Naive B cell (primary cell): Measurements from ENCODE around the gene GNB5. TPM values are rescaled to one million over a fixed set of nuclear protein-coding genes. Genes with fewer than 3 reads are reported as not detected.
"Not testable (repeated sequence)": the region's sequence is repeated elsewhere in the genome, so short reads cannot be mapped to it uniquely, and the experiment has no call there.

ENCODE experiments used
- ATAC-seq, 2 donors: fragments of 150-1000 bp; cut with Tn5 transposase; 2 replicates each; pipeline ENCODE4 v1.10.0; 2021; ENCODE audit warnings: low read depth in 2 of 2, mild to moderate bottlenecking in 2 of 2, moderate library complexity in 2 of 2
- DNase-seq: peaks from one replicate; pipeline ENCODE4 v3.0.0; 2022
- H3K27ac Mint-ChIP-seq, 6 donors: one replicate each; pipeline ENCODE4 v1.8.0; 2020 to 2022; ENCODE audit warnings: mild to moderate bottlenecking in 6 of 6, mixed read lengths in 6 of 6, moderate library complexity in 5 of 6, inconsistent platforms in 2 of 6
- H3K27me3 Mint-ChIP-seq, 3 donors: one replicate each; pipeline ENCODE4 v1.8.0; 2021 to 2022; ENCODE audit warnings: mixed read lengths in 3 of 3, mild to moderate bottlenecking in 1 of 3
- H3K36me3 Mint-ChIP-seq, 2 donors: one replicate each; pipeline ENCODE4 v1.8.0; 2020 to 2022; ENCODE audit warnings: mixed read lengths in 2 of 2, inconsistent platforms in 1 of 2, mild to moderate bottlenecking in 1 of 2
- H3K4me1 Mint-ChIP-seq, 3 donors: one replicate each; pipeline ENCODE4 v1.8.0; 2020 to 2022; ENCODE audit warnings: mixed read lengths in 3 of 3, inconsistent platforms in 1 of 3, mild to moderate bottlenecking in 1 of 3, moderate library complexity in 1 of 3
- H3K4me3 Mint-ChIP-seq, 8 donors: one replicate each; pipeline ENCODE4 v1.8.0; 2020 to 2022; ENCODE audit warnings: mild to moderate bottlenecking in 8 of 8, mixed read lengths in 8 of 8, moderate library complexity in 8 of 8, inconsistent platforms in 2 of 8
- H3K9me3 Mint-ChIP-seq, 7 donors: one replicate each; pipeline ENCODE4 v1.8.0; 2020 to 2022; ENCODE audit warnings: mixed read lengths in 7 of 7, mild to moderate bottlenecking in 5 of 7, inconsistent platforms in 2 of 7, moderate library complexity in 1 of 7
- polyA plus RNA-seq, 6 donors: library from polyadenylated mRNA; unstranded; fragments of 300-500 nt; fragmentation: Illumina TruSeq; gene quantifications; one replicate each; pipeline ENCODE4 v1.2.3, GENCODE V29; 2021; ENCODE audit warnings: low read depth in 6 of 6

GNB5 gene
- 100 to 1,000 TPM in 1 of 6 donors, 10 to 100 TPM in 5; 76.9 to 103 (median 88.7) TPM for polyA plus RNA-seq

- Mint-ChIP-seq H3K36me3 (peaks cover 8 to 14% of the 10 kb centered on the region in 2 donors), H3K4me1 (no peaks in the 10 kb centered on the region)
- ATAC-seq, result no peak
These were observed at the start of gene GNB5 for GRCh38 chr15:52191207-52191606. Gene GNB5 (minus strand): TSS chr15:52191392. CDS start chr15:52184676, 6,716 bp downstream.

DNA sequence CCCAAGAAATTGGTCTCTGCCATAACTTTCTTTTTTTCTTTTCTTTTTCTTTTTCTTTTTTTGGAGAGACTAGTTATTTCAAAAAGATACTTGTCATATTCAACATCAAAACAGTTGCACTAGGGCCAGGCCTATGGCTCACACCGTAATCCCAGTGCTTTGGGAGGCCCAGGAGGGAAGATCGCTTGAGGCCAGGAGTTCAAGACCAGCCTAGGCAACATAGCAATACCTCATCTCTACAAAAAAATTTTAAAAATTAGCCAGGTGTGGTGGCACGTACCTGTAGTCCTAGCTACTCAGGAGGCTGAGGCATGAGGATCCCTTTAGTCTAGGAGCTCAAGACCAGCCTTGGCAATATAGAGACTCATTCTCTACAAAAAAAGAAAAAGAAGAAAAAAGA lies 49.0 kb upstream of the GNB5 start:
- DNase-seq, result no peak
- Mint-ChIP-seq H3K27ac (no peak overlapping the region), H3K9me3 (peaks cover 0 to 3% (median 0%) of the 10 kb centered on the region in 7 donors), H3K4me1 (peaks cover 49 to 62% (median 59%) of the 10 kb centered on the region in 3 donors), H3K4me3 (peak overlapping the region in 1 of 8 donors; percentile 54), H3K27me3 (no peaks in the 10 kb centered on the region), H3K36me3 (no peaks in the 10 kb centered on the region)
- ATAC-seq, result no peak

More at GRCh38 chr15:52191207-52191606, at the start of gene GNB5:
- no peak for DNase-seq
- peak within 1 kb of the TSS in 1 of 6 donors; percentile 19 for H3K27ac Mint-ChIP-seq
- no peaks in the 10 kb centered on the region for H3K27me3 Mint-ChIP-seq
- no peak within 1 kb of the TSS for H3K4me3 Mint-ChIP-seq
- H3K9me3 Mint-ChIP-seq, result no peaks in the 10 kb centered on the region

GRCh38 chr15:52238989-52239525 lies 47.9 kb upstream of the GNB5 start:
- H3K27me3 Mint-ChIP-seq, H3K4me3 Mint-ChIP-seq, DNase-seq, ATAC-seq, H3K36me3 Mint-ChIP-seq, H3K9me3 Mint-ChIP-seq: not testable (repeated sequence)
- H3K27ac Mint-ChIP-seq, result peak overlapping the region in 3 of 6 donors; percentile 14 to 100 (median 100)
- H3K4me1 Mint-ChIP-seq, result peaks cover 53 to 70% (median 61%) of the 10 kb centered on the region in 3 donors

DNA sequence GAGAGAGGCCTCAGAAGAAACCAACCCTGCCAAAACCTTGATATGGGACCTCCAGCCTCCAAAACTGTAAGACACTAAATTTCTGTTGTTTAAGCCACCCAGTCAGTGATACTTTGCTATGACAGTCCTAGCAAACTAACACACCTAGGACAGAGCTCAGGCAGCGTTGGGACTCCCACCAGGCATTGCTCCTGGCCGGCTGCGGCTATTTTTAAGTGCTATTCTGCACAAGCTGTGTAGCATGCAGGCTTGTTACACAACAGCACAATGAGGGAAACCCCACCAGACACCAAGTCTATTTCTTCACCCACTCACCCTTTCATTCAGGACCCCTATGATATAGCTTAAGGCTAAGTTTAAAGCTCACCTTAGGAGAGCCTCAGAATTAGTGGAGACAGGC lies 47.0 kb upstream of the GNB5 start:
- Mint-ChIP-seq H3K9me3 (peaks cover 0 to 3% (median 0%) of the 10 kb centered on the region in 7 donors), H3K4me3 (no peak overlapping the region), H3K27ac (peak overlapping the region in 5 of 6 donors; percentile 75 to 100 (median 100)), H3K27me3 (no peaks in the 10 kb centered on the region), H3K36me3 (no peaks in the 10 kb centered on the region), H3K4me1 (peaks cover 58 to 74% (median 66%) of the 10 kb centered on the region in 3 donors)
- no peak for DNase-seq
- ATAC-seq, result no peak

DNA sequence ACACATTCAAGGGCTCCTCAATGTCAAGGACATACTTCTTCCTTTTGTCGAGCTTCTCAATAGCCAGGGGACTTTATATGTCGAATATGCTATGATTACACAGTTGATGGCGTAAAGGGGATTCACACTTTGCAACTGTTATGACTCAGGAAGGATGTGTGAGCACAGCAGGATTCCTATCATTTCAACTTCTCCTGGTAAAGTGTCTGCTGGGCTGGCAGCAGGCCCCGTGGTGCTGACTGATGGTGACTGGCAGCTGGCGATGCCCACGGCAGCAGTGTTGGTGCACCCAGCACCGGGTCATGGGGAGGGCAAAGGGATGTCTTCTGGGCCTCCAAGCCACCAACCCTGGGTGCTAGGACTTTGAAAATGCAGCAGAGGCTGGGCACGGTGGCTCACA lies 44.8 kb upstream of the GNB5 start:
- ATAC-seq, result peak in 1 of 2 donors; percentile 11
- peak overlapping the region; percentile 68 to 96 (median 80) for H3K4me3 Mint-ChIP-seq
- no peaks in the 10 kb centered on the region for H3K27me3 Mint-ChIP-seq
- peak overlapping the region; percentile 95 to 100 (median 100) for H3K27ac Mint-ChIP-seq
- H3K36me3 Mint-ChIP-seq, result no peaks in the 10 kb centered on the region
- peaks cover 60 to 74% (median 72%) of the 10 kb centered on the region in 3 donors for H3K4me1 Mint-ChIP-seq
- DNase-seq, result no peak
- no peaks in the 10 kb centered on the region for H3K9me3 Mint-ChIP-seq

DNA sequence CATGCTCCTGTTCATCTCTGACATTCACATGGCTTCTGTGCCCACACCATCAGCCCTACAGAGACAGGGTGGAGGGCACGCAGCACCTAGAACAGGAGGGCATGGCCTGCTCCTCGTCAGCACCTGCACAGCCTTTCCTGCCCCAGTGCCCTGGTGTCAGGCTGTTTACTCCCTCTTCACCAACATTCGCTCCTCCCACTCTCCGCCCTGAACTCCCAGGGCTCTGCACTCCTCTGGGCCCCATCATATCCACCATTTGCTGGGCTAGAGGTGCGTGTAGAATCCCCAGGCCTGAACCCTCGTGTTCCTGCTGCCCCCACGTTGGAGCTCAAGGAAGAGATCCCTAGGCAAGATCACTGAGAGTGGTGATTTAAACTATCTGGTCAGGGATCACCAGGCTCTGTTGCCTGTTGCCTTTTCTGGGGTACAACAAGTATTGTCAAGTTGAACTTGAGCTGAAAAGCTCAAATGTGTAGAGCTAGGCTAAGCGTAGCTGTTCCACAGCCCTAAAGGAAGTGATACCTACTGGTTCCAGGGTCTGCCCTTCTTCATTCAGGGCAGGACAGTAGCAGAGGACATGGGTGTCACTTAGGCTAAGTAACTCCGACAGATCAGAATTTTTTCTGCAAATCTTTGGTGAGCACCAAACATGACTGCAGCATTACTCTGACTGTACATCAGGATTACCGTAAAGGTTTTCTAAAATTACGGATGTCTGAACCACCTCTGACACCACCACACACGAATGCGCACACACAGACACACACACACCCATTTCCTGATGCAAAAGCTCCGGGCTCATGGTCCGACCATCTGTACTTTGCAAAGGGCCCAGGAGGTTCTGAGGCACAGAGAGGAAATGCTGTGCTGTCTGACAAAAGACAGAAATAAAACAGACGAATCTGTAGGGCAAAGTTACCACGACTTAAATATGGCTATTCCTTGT lies 43.7 kb upstream of the GNB5 start:
- Mint-ChIP-seq H3K36me3 (no peaks in the 10 kb centered on the region), H3K27me3 (no peaks in the 10 kb centered on the region), H3K27ac (peak overlapping the region; percentile 99 to 100 (median 100)), H3K4me3 (peak overlapping the region; percentile 70 to 96 (median 86)), H3K4me1 (peaks cover 60 to 81% (median 74%) of the 10 kb centered on the region in 3 donors), H3K9me3 (no peaks in the 10 kb centered on the region)
- DNase-seq (peak; percentile 79), ATAC-seq (peak; percentile 66 to 69)

- Mint-ChIP-seq H3K27ac (peak overlapping the region; percentile 94 to 100 (median 100)), H3K36me3 (no peaks in the 10 kb centered on the region)
- peak; percentile 45 to 56 for ATAC-seq
These were observed 42.2 kb upstream of the GNB5 start for GRCh38 chr15:52233405-52233804.

DNA sequence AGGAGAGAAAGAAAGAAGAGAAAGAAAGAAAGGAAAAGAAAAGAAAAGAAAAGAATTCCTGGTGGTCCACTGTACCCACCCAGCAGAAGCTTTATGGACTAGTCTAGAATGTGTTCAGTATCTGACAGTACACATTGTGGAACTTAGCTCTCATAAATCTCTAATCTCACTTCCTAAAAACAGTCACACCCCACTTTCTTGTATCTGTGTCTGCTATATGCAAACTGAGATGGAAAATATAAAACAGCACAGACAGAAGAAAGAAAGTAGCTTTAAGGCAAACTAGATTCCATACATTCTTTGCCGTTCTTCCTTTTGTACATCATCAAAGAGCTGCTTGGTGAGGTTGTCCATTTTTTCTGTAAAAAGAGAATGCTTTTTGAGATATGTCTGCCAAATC lies 41.1 kb upstream of the GNB5 start:
- Mint-ChIP-seq H3K4me1 (peaks cover 51 to 86% (median 63%) of the 10 kb centered on the region in 3 donors), H3K4me3 (peak overlapping the region; percentile 78 to 91 (median 86))
- ATAC-seq, result peak; percentile 42 to 49

More at GRCh38 chr15:52233405-52233804, 42.2 kb upstream of the GNB5 start:
- DNase-seq, result peak; percentile 82
- peaks cover 58 to 90% (median 70%) of the 10 kb centered on the region in 3 donors for H3K4me1 Mint-ChIP-seq
- H3K9me3 Mint-ChIP-seq, result no peaks in the 10 kb centered on the region
- no peaks in the 10 kb centered on the region for H3K27me3 Mint-ChIP-seq
- H3K4me3 Mint-ChIP-seq, result peak overlapping the region; percentile 70 to 96 (median 90)

DNA sequence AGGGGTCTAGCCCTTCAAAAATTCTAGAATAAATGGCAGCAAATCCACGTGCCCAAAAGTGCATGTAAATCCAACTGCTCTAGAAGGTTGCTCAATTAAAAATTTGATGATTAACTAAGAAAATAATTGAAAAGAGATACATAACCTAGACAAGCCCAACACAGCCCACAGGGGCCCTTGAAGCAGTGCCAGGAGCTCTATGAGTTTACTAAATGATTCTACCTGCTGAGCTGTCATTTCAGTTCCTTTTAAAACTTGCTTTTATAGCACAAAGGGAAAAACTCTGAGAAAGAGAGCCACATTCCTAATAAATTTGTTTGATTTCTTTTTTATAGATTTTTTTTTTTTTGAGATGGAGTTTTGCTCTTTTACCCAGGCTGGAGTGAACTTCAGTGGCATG lies 38.9 kb upstream of the GNB5 start:
- Mint-ChIP-seq H3K9me3 (no peaks in the 10 kb centered on the region), H3K36me3 (no peaks in the 10 kb centered on the region), H3K27me3 (no peaks in the 10 kb centered on the region), H3K4me1 (peaks cover 39 to 81% (median 53%) of the 10 kb centered on the region in 3 donors), H3K4me3 (peak overlapping the region in 5 of 8 donors; percentile 29 to 88 (median 57)), H3K27ac (peak overlapping the region; percentile 98 to 100 (median 100))
- no peak for DNase-seq
- ATAC-seq, result no peak

More for the DNA sequence above, 41.1 kb upstream of the GNB5 start:
- H3K36me3 Mint-ChIP-seq, result no peaks in the 10 kb centered on the region
- no peaks in the 10 kb centered on the region for H3K27me3 Mint-ChIP-seq
- no peaks in the 10 kb centered on the region for H3K9me3 Mint-ChIP-seq
- peak overlapping the region; percentile 99 to 100 (median 100) for H3K27ac Mint-ChIP-seq
- DNase-seq, result peak; percentile 75

DNA sequence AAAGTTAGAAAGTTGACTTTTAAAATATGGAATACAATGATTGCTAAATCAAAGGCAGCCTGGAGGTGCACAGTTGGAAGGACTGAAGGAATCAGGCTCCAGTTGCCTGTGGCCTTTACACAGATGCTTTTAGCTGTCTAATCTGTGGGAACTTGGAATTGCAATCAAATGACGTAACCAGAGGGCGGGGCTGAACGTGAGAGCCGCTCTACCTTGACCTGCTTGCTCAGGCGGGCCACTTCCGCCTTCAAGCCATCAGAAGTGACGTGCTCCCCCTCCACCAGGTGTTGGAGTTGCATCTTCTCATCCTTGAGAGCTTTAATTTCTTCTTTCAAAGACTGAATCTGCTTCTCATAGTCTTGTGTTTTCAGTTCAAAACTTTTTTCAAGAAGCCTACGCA lies 37.7 kb upstream of the GNB5 start:
- Mint-ChIP-seq H3K4me3 (peak overlapping the region; percentile 46 to 88 (median 66)), H3K27me3 (no peaks in the 10 kb centered on the region), H3K4me1 (peaks cover 38 to 80% (median 43%) of the 10 kb centered on the region in 3 donors), H3K36me3 (no peaks in the 10 kb centered on the region), H3K27ac (peak overlapping the region; percentile 98 to 100 (median 100)), H3K9me3 (no peaks in the 10 kb centered on the region)
- peak; percentile 71 to 78 for ATAC-seq
- DNase-seq, result peak; percentile 94

- Mint-ChIP-seq H3K27ac (peak overlapping the region; percentile 97 to 100 (median 100)), H3K4me3 (peak overlapping the region in 6 of 8 donors; percentile 5 to 65 (median 40)), H3K4me1 (peaks cover 32 to 84% (median 35%) of the 10 kb centered on the region in 3 donors), H3K9me3 (no peaks in the 10 kb centered on the region), H3K27me3 (no peaks in the 10 kb centered on the region), H3K36me3 (no peaks in the 10 kb centered on the region)
- peak; percentile 45 to 60 for ATAC-seq
- peak; percentile 78 for DNase-seq
These were observed 36.3 kb upstream of the GNB5 start for GRCh38 chr15:52227456-52227855.

DNA sequence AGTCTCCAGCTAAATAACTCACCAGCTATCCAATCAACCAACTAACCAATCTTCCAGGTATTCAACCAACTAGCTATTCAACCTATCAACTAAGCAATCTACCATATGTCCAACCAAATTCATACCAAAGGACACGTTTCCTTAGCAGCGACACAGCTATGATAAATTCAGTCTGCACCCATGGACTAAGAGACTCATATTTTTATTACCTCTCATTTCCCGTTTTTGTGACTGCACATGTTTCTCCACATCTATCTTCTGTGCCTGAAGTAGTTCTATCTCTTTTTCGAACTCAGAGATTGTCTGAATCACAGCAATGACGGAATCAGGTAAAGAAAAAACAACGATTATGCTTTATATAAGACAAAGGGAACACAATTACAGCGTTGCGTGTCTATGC lies 34.0 kb upstream of the GNB5 start:
- Mint-ChIP-seq H3K27ac (peak overlapping the region; percentile 17 to 92 (median 70)), H3K27me3 (no peaks in the 10 kb centered on the region), H3K4me1 (peaks cover 39 to 83% (median 40%) of the 10 kb centered on the region in 3 donors), H3K36me3 (no peaks in the 10 kb centered on the region), H3K4me3 (peak overlapping the region in 2 of 8 donors; percentile 39 to 75), H3K9me3 (no peaks in the 10 kb centered on the region)
- no peak for ATAC-seq
- no peak for DNase-seq

GRCh38 chr15:52224211-52224610 lies 33.0 kb upstream of the GNB5 start:
- Mint-ChIP-seq H3K4me3 (peak overlapping the region in 1 of 8 donors; percentile 72), H3K4me1 (peaks cover 39 to 82% (median 45%) of the 10 kb centered on the region in 3 donors), H3K27me3 (no peaks in the 10 kb centered on the region), H3K27ac (peak overlapping the region in 5 of 6 donors; percentile 25 to 77 (median 66)), H3K9me3 (no peaks in the 10 kb centered on the region), H3K36me3 (no peaks in the 10 kb centered on the region)
- DNase-seq (no peak), ATAC-seq (no peak)
